Body of pancreas (tissue), 4 donors: ENCODE results near the gene NCBP2L.

Experiments
- CTCF ChIP-seq, 7 experiments: fragments of 450-650 bp in 4 of 7; fragments of 200-600 bp in 3 of 7; sonication (generic) in 3 of 7; IDR thresholded peaks; one replicate each; pipeline ENCODE4 v1.5.1; 2016 to 2019; ENCODE audit warnings: antibody characterized with exemption in 7 of 7
- POLR2A ChIP-seq, 3 donors: fragments of 450-650 bp; IDR thresholded peaks; one replicate each; pipeline ENCODE4 v1.6.1; 2016; ENCODE audit warnings: antibody characterized with exemption in 3 of 3, mild to moderate bottlenecking in 2 of 3

GRCh38 chrX:107739541-107739940 lies 38.0 kb upstream of the NCBP2L start:
- TF ChIP-seq CTCF (IDR thresholded peaks at IDR 0.05) (no peak), POLR2A (IDR thresholded peaks at IDR 0.05) (no peak)
